ENCODE data around the gene EHMT1. TPM values are rescaled to one million over a fixed set of nuclear protein-coding genes. Genes with fewer than 3 reads are reported as not detected.
"Not testable (repeated sequence)": the region's sequence is repeated elsewhere in the genome, so short reads cannot be mapped to it uniquely, and the experiment has no call there.

The EHMT1 gene
- total RNA-seq, 2 donors from 2014 or later: 56.2 to 97.9 TPM

GRCh38 chr9:137620581-137620980, 1.8 kb downstream of the EHMT1 start:
- H3K4me1 ChIP-seq: peaks cover 19% of the 10 kb centered on the region
- H3K27me3 ChIP-seq: no peaks in the 10 kb centered on the region
- DNase-seq: no peak
- no peak overlapping the region for H3K27ac ChIP-seq
- intact Hi-C loops (cut with DNase I): no loop called here
- no peak overlapping the region for H3K4me3 ChIP-seq
- peak overlapping the region in 1 of 2 donors; percentile 1 for H3K9ac ChIP-seq (ENCODE audit: low read depth in 2 of 2, low read length in 2 of 2)
- no peak for TF ChIP-seq CTCF (IDR thresholded peaks at IDR 0.05)
- no peaks in the 10 kb centered on the region for H3K36me3 ChIP-seq
- H3K9me3 ChIP-seq: no peaks in the 10 kb centered on the region

- no peak for TF ChIP-seq CTCF (IDR thresholded peaks at IDR 0.05)
- no peaks in the 10 kb centered on the region for H3K36me3 ChIP-seq
- no peak overlapping the region for H3K27ac ChIP-seq
- no peaks in the 10 kb centered on the region for H3K27me3 ChIP-seq
- H3K9ac ChIP-seq (ENCODE audit: low read depth in 2 of 2, low read length in 2 of 2): peak overlapping the region in 1 of 2 donors; percentile 19
- no peak overlapping the region for H3K4me3 ChIP-seq
- no peak for DNase-seq
- H3K4me1 ChIP-seq: peaks cover 19% of the 10 kb centered on the region
- no peaks in the 10 kb centered on the region for H3K9me3 ChIP-seq
- intact Hi-C loops (cut with DNase I): no loop called here
Observed at GRCh38 chr9:137621131-137621757, 2.4 kb downstream of the EHMT1 start.

GRCh38 chr9:137622211-137622610, 3.4 kb downstream of the EHMT1 start:
- H3K27ac ChIP-seq; H3K9ac ChIP-seq (ENCODE audit: low read depth in 2 of 2, low read length in 2 of 2); H3K4me3 ChIP-seq; intact Hi-C loops (cut with DNase I); H3K9me3 ChIP-seq; H3K36me3 ChIP-seq; DNase-seq; H3K27me3 ChIP-seq: not testable (repeated sequence)
- peaks cover 19% of the 10 kb centered on the region for H3K4me1 ChIP-seq

GRCh38 chr9:137626464-137626863, 7.7 kb downstream of the EHMT1 start:
- Histone ChIP-seq H3K9ac (ENCODE audit: low read depth in 2 of 2, low read length in 2 of 2) (no peak overlapping the region), H3K4me3 (no peak overlapping the region), H3K9me3 (no peaks in the 10 kb centered on the region), H3K36me3 (no peaks in the 10 kb centered on the region), H3K27ac (no peak overlapping the region), H3K4me1 (peaks cover 7% of the 10 kb centered on the region), H3K27me3 (no peaks in the 10 kb centered on the region)
- intact Hi-C loops (cut with DNase I): no loop called here
- no peak for DNase-seq
- TF ChIP-seq CTCF (IDR thresholded peaks at IDR 0.05): no peak

- DNase-seq; H3K4me1 ChIP-seq; H3K27ac ChIP-seq; H3K9ac ChIP-seq (ENCODE audit: low read depth in 2 of 2, low read length in 2 of 2); H3K27me3 ChIP-seq; H3K9me3 ChIP-seq; H3K36me3 ChIP-seq; H3K4me3 ChIP-seq; intact Hi-C loops (cut with DNase I): not testable (repeated sequence)
Observed at GRCh38 chr9:137627406-137627805, 8.6 kb downstream of the EHMT1 start.

GRCh38 chr9:137630126-137630525, 11.3 kb downstream of the EHMT1 start:
- H3K4me1 ChIP-seq: peaks cover 7% of the 10 kb centered on the region
- H3K4me3 ChIP-seq: no peak overlapping the region

More at GRCh38 chr9:137630126-137630525, 11.3 kb downstream of the EHMT1 start:
- no peak for DNase-seq
- intact Hi-C loops (cut with DNase I): no loop called here
- H3K9ac ChIP-seq (ENCODE audit: low read depth in 2 of 2, low read length in 2 of 2): no peak overlapping the region
- H3K36me3 ChIP-seq: no peaks in the 10 kb centered on the region
- H3K27ac ChIP-seq: no peak overlapping the region
- H3K27me3 ChIP-seq: no peaks in the 10 kb centered on the region
- no peaks in the 10 kb centered on the region for H3K9me3 ChIP-seq
- TF ChIP-seq CTCF (IDR thresholded peaks at IDR 0.05): no peak

Measured in colonic mucosa (tissue), 4 donors.